HepG2 (cell line): ENCODE data around the gene ZNF414. TPM values are rescaled to one million over a fixed set of nuclear protein-coding genes. Genes with fewer than 3 reads are reported as not detected.
A peak's percentile ranks its signal among the peaks of the same experiment; 100 is the strongest.

ENCODE experiments used
- ATAC-seq: fragments of 200-7000 bp; cut with Tn5 transposase; 3 replicates; pipeline ENCODE4 v1.9.1; 2020; ENCODE audit warnings: mild to moderate bottlenecking, moderate library complexity
- BruUV-seq: library from RNA; stranded (reverse); fragments of 400-500 nt; replicated peaks from 2 replicates; lab custom pipeline; 2021; lab: Mats Ljungman, UMichigan
- CTCF ChIA-PET: fragments of 300-600 bp; formaldehyde crosslinking; extraction: SDS; loops from one replicate; lab custom pipeline; 2021; ENCODE audit warnings: low total read pairs, inconsistent platforms, low intra/inter-chr PET ratio; lab: Yijun Ruan, JAX
- POLR2A ChIA-PET: fragments of 350-600 bp; sonication (Branson Sonifier 250); formaldehyde crosslinking; loops from one replicate; lab custom pipeline; 2020; ENCODE audit warnings: antibody characterized with exemption, inconsistent platforms; lab: Yijun Ruan, JAX
- DNase-seq: peaks from one replicate; pipeline ENCODE4 v3.0.0-alpha.2; 2015; ENCODE audit warnings: low spot score
- FAIRE-seq: peaks from 3 replicates; lab custom pipeline; 2011; peaks lifted over from hg19 to GRCh38; lab: Jason Lieb, UNC
- H2AFZ ChIP-seq: one replicate; pipeline ENCODE4 v1.6.1; 2011; ENCODE audit warnings: low read length, inconsistent platforms
- H3K27ac ChIP-seq: fragments of 300-600 bp; 3 replicates; pipeline ENCODE4 v1.8.0; 2011; ENCODE audit warnings: mixed run types, mild to moderate bottlenecking, mixed read lengths, low read length, inconsistent platforms; ENCODE audit not compliant: insufficient read depth; ENCODE audit errors: extremely low read length
- H3K27me3 ChIP-seq, 2 experiments: fragments of 200-600 bp in 1 of 2; 2 replicates in 1 of 2; 3 replicates in 1 of 2; pipeline versions ENCODE4 v1.6.0 to v1.8.0; 2011; ENCODE audit warnings: low read length in 2 of 2, mild to moderate bottlenecking in 2 of 2, moderate library complexity in 2 of 2, inconsistent platforms in 1 of 2; ENCODE audit not compliant: insufficient read depth in 2 of 2, control insufficient read depth in 1 of 2
- H3K36me3 ChIP-seq, 2 experiments: fragments of 200-600 bp in 1 of 2; replicated peaks in 1 of 2; 2 replicates in 1 of 2; 3 replicates in 1 of 2; pipeline versions ENCODE4 v1.5.1 to v1.8.0; 2011; ENCODE audit warnings: low read length in 2 of 2, inconsistent platforms in 1 of 2; ENCODE audit not compliant: insufficient read depth in 2 of 2, control insufficient read depth in 1 of 2
- H3K4me1 ChIP-seq: 2 replicates; pipeline ENCODE4 v1.5.1; 2012; ENCODE audit warnings: low read length, inconsistent platforms; ENCODE audit not compliant: insufficient read depth
- H3K4me2 ChIP-seq: 2 replicates; pipeline ENCODE4 v1.6.0; 2011; ENCODE audit warnings: low read depth, low read length, inconsistent platforms
- H3K4me3 ChIP-seq, 3 experiments: fragments of 200-600 bp in 1 of 3; sonication (generic), shearing (Covaris generic) in 1 of 3; replicated peaks in 1 of 3; 2 replicates each; pipeline ENCODE4 v1.5.1; 2011 to 2016; ENCODE audit warnings: low read length in 3 of 3, inconsistent platforms in 2 of 3, low read depth in 2 of 3, mild to moderate bottlenecking in 2 of 3, control low read depth in 1 of 3, mixed read lengths in 1 of 3; ENCODE audit not compliant: insufficient read depth in 1 of 3
- H3K79me2 ChIP-seq: one replicate; pipeline ENCODE4 v1.6.1; 2011; ENCODE audit warnings: low read length, inconsistent platforms; ENCODE audit not compliant: insufficient read depth
- H3K9ac ChIP-seq: 2 replicates; pipeline ENCODE4 v1.6.0; 2011; ENCODE audit warnings: mild to moderate bottlenecking, low read depth, low read length, inconsistent platforms; ENCODE audit not compliant: insufficient read depth
- H3K9me3 ChIP-seq: 2 replicates; pipeline ENCODE4 v1.5.1; 2012; ENCODE audit warnings: mild to moderate bottlenecking, low read length
- H4K20me1 ChIP-seq: 2 replicates; pipeline ENCODE4 v1.6.0; 2011; ENCODE audit warnings: inconsistent platforms, mild to moderate bottlenecking, low read length, moderate library complexity; ENCODE audit not compliant: insufficient read depth
- ARNTL ChIP-seq: sonication (generic); formaldehyde crosslinking; IDR thresholded peaks from 2 replicates; pipeline ENCODE4 v1.4.0; 2020; ENCODE audit warnings: mild to moderate bottlenecking, missing genetic modification reagents
- ATF7 ChIP-seq, 2 experiments: fragments of 450-650 bp in 1 of 2; sonication (generic) in 1 of 2; formaldehyde crosslinking in 1 of 2; IDR thresholded peaks; 2 replicates each; pipeline versions ENCODE4 v1.4.0 to v1.6.1; 2016 to 2020; ENCODE audit warnings: antibody characterized with exemption in 1 of 2, mild to moderate bottlenecking in 1 of 2, missing genetic modification reagents in 1 of 2
- CREB1 ChIP-seq, 2 experiments: fragments of 450-650 bp in 1 of 2; IDR thresholded peaks; 2 replicates each; pipeline ENCODE4 v1.6.1; 2016 to 2017; ENCODE audit warnings: control low read depth in 1 of 2, mild to moderate bottlenecking in 1 of 2, missing compliant biosample characterization in 1 of 2, missing genetic modification characterization in 1 of 2
- ELF4 ChIP-seq: sonication (generic); formaldehyde crosslinking; IDR thresholded peaks from 2 replicates; pipeline ENCODE4 v1.5.0; 2020; ENCODE audit warnings: missing genetic modification reagents, mild to moderate bottlenecking, moderate library complexity, borderline replicate concordance
- FOXM1 ChIP-seq: sonication (generic); formaldehyde crosslinking; IDR thresholded peaks from 2 replicates; pipeline ENCODE4 v1.5.0; 2020; ENCODE audit warnings: missing genetic modification reagents
- FOXP4 ChIP-seq: sonication (generic); formaldehyde crosslinking; IDR thresholded peaks from 2 replicates; pipeline ENCODE4 v1.4.0; 2020; ENCODE audit warnings: missing genetic modification reagents
- PRDM10 ChIP-seq: sonication (generic); formaldehyde crosslinking; IDR thresholded peaks from 2 replicates; pipeline ENCODE4 v1.4.0; 2020; ENCODE audit warnings: low read depth, missing genetic modification reagents
- SAFB2 ChIP-seq: sonication (generic); formaldehyde crosslinking; IDR thresholded peaks from 2 replicates; pipeline ENCODE4 v1.5.1; 2020; ENCODE audit warnings: missing genetic modification reagents, low read depth, mild to moderate bottlenecking, borderline replicate concordance
- SNAI1 ChIP-seq: sonication (generic); formaldehyde crosslinking; IDR thresholded peaks from 2 replicates; pipeline ENCODE4 v1.5.0; 2020; ENCODE audit warnings: mild to moderate bottlenecking, missing genetic modification reagents, borderline replicate concordance
- SP4 ChIP-seq: sonication (generic); formaldehyde crosslinking; IDR thresholded peaks from 2 replicates; pipeline ENCODE4 v1.8.1; 2023; ENCODE audit warnings: mild to moderate bottlenecking, missing genetic modification reagents
- SRSF9 ChIP-seq: fragments of 200-400 bp; formaldehyde crosslinking; IDR thresholded peaks from 2 replicates; pipeline ENCODE4 v1.6.1; 2018; ENCODE audit warnings: borderline replicate concordance, mild to moderate bottlenecking, low read depth, low read length; ENCODE audit not compliant: insufficient read depth, poor library complexity, severe bottlenecking
- TCF12 ChIP-seq, 2 experiments: fragments of 450-650 bp in 1 of 2; sonication (generic) in 1 of 2; formaldehyde crosslinking in 1 of 2; IDR thresholded peaks; 2 replicates each; pipeline versions ENCODE4 v1.6.1 to v1.8.0; 2017 to 2022; ENCODE audit warnings: antibody characterized with exemption in 1 of 2, mild to moderate bottlenecking in 1 of 2, missing genetic modification reagents in 1 of 2, moderate library complexity in 1 of 2
- THAP7 ChIP-seq: sonication (generic); formaldehyde crosslinking; IDR thresholded peaks from 2 replicates; pipeline ENCODE4 v1.8.1; 2023; ENCODE audit warnings: mild to moderate bottlenecking, missing genetic modification reagents
- ZNF879 ChIP-seq: sonication (generic); formaldehyde crosslinking; IDR thresholded peaks from 2 replicates; pipeline ENCODE4 v1.8.1; 2023; ENCODE audit warnings: missing genetic modification reagents
- WGBS: methylation state at CpG from one replicate; pipeline ENCODE4 v1.1.6; 2017; ENCODE audit warnings: low lambda C conversion rate; 5-methylcytosine and 5-hydroxymethylcytosine counted together
- in situ Hi-C: cut with HindIII; loops from 2 replicates; pipeline ENCODE4 v1.10.0; 2017; ENCODE audit warnings: low pct_unique_long_range_greater_than_20kb; ENCODE audit not compliant: extremely low pct_ligation_motif_present
- intact Hi-C: fragments of 100-400 bp; cut with micrococcal nuclease; formaldehyde crosslinking; loops from one replicate; pipeline ENCODE4 v1.10.0; 2022; ENCODE audit not compliant: unreplicated experiment
- polyA plus RNA-seq, 8 experiments: library from polyadenylated mRNA; depleted of rRNA in 3 of 8; stranded (reverse) in 7 of 8; unstranded in 1 of 8; fragments of >200 nt; fragmentation: Illumina TruSeq in 4 of 8; extraction: Trizol in 4 of 8; gene quantifications; 2 replicates each; pipeline versions ENCODE4 v1.2.1 to v1.2.3, GENCODE V29; 2011 to 2016; ENCODE audit warnings: low read depth in 4 of 8, missing spikeins in 1 of 8, mixed read lengths in 1 of 8; ENCODE audit not compliant: insufficient read depth in 1 of 8
- total RNA-seq, 5 experiments: library from RNA; depleted of rRNA; stranded (reverse); fragments of >200 nt; fragmentation: Illumina TruSeq; extraction: Trizol; gene quantifications; 2 replicates each; pipeline ENCODE4 v1.2.3, GENCODE V29; 2016; ENCODE audit warnings: low read depth in 1 of 5

Gene ZNF414
- total and polyA plus RNA-seq, 2 of the 13 experiments (the other 11 are each of a cell fraction or from before 2014, with no cell fraction given): 2.5 to 4.0 TPM

GRCh38 chr19:8544168-8544567 is 30.2 kb upstream of the ZNF414 start (continued):
- TF ChIP-seq FOXP4 (CRISPR knock-in tag): no peak

- CTCF ChIA-PET: no interaction called here
- POLR2A ChIA-PET: interaction anchor here (0.7 kb wide), 1 partner anchor 13 kb away, joined by 3 read pairs; no protein-coding TSS in a partner anchor
Observed at GRCh38 chr19:8539621-8540149, 25.7 kb upstream of the ZNF414 start.

More at GRCh38 chr19:8539621-8540149, 25.7 kb upstream of the ZNF414 start:
- intact Hi-C loops: no loop called here
- 70% methylated on average over 11 of the region's 12 CpGs for WGBS
- DNase-seq (no peak), ATAC-seq (no peak), FAIRE-seq (no peak)
- H3K4me3 ChIP-seq: no peak overlapping the region
- H3K27ac ChIP-seq: no peak overlapping the region
- no TSS peak for BruUV-seq
- in situ Hi-C loops: no loop called here
- H2AFZ ChIP-seq: no peak overlapping the region
- H3K4me1 ChIP-seq: no peaks in the 10 kb centered on the region
- H3K9me3 ChIP-seq: no peaks in the 10 kb centered on the region
- H3K79me2 ChIP-seq: no peaks in the 10 kb centered on the region
- TF ChIP-seq CREB1 (IDR thresholded peaks at IDR 0.05) (peak; percentile 92), CREB1 (CRISPR knock-in tag; IDR thresholded peaks at IDR 0.05) (no peak), ELF4 (CRISPR knock-in tag) (no peak), FOXM1 (no peak), PRDM10 (no peak), THAP7 (CRISPR knock-in tag) (no peak), SP4 (CRISPR knock-in tag) (no peak), TCF12 (IDR thresholded peaks at IDR 0.05) (no peak), TCF12 (CRISPR knock-in tag; IDR thresholded peaks at IDR 0.05) (no peak), SNAI1 (CRISPR knock-in tag) (no peak), SRSF9 (no peak), ATF7 (IDR thresholded peaks at IDR 0.05) (peak; percentile 82), ATF7 (CRISPR knock-in tag; IDR thresholded peaks at IDR 0.05) (no peak), ZNF879 (CRISPR knock-in tag) (no peak), SAFB2 (no peak), ARNTL (CRISPR knock-in tag) (no peak)
- H3K27me3 ChIP-seq: no peaks in the 10 kb centered on the region
- no peaks in the 10 kb centered on the region for H3K36me3 ChIP-seq
- no peaks in the 10 kb centered on the region for H4K20me1 ChIP-seq
- no peak overlapping the region for H3K4me2 ChIP-seq
- no peak overlapping the region for H3K9ac ChIP-seq
